Mucosa of rectum (tissue), 2 donors: ENCODE results near the gene ZNF213.
A peak's percentile ranks its signal among the peaks of the same experiment; 100 is the strongest.

Experiments
- H3K27ac ChIP-seq, 2 donors: one replicate each; pipeline ENCODE4 v1.7.0; 2013; ENCODE audit warnings: inconsistent platforms in 2 of 2, low read depth in 2 of 2, low read length in 2 of 2
- H3K27me3 ChIP-seq, 2 donors: one replicate each; pipeline ENCODE4 v1.7.0; 2013; ENCODE audit warnings: low read length in 2 of 2; ENCODE audit not compliant: control insufficient read depth in 2 of 2, insufficient read depth in 2 of 2
- H3K36me3 ChIP-seq, 2 donors: one replicate each; pipeline ENCODE4 v1.7.0; 2013; ENCODE audit warnings: low read length in 2 of 2; ENCODE audit not compliant: control insufficient read depth in 2 of 2, insufficient read depth in 2 of 2
- H3K4me1 ChIP-seq, 2 donors: one replicate each; pipeline ENCODE4 v1.7.0; 2013; ENCODE audit warnings: low read length in 2 of 2, mild to moderate bottlenecking in 1 of 2; ENCODE audit not compliant: control insufficient read depth in 2 of 2, insufficient read depth in 2 of 2
- H3K4me3 ChIP-seq, 2 donors: one replicate each; pipeline ENCODE4 v1.7.0; 2013; ENCODE audit warnings: low read length in 2 of 2
- H3K9ac ChIP-seq, 2 donors: one replicate each; pipeline ENCODE4 v1.7.0; 2013; ENCODE audit warnings: low read length in 2 of 2, low read depth in 1 of 2, mild to moderate bottlenecking in 1 of 2
- H3K9me3 ChIP-seq, 2 donors: one replicate each; pipeline ENCODE4 v1.7.0; 2013; ENCODE audit warnings: low read length in 2 of 2; ENCODE audit not compliant: control insufficient read depth in 2 of 2
- donor health status: healthy.
- donor health status: Normal muscosa, but diverticular disease.

ZNF213 gene

GRCh38 chr16:3119286-3119685 lies 15.5 kb upstream of the ZNF213 start:
- Histone ChIP-seq H3K27me3 (no peaks in the 10 kb centered on the region), H3K4me3 (no peak overlapping the region), H3K27ac (no peak overlapping the region), H3K36me3 (peaks cover 13 to 15% of the 10 kb centered on the region in 2 donors), H3K9ac (no peak overlapping the region), H3K9me3 (no peaks in the 10 kb centered on the region), H3K4me1 (peaks cover 5 to 6% of the 10 kb centered on the region in 2 donors)

GRCh38 chr16:3119701-3120408 lies 15.0 kb upstream of the ZNF213 start:
- Histone ChIP-seq H3K27ac (no peak overlapping the region), H3K9ac (no peak overlapping the region), H3K4me3 (no peak overlapping the region), H3K9me3 (no peaks in the 10 kb centered on the region), H3K27me3 (no peaks in the 10 kb centered on the region), H3K4me1 (peaks cover 6 to 9% of the 10 kb centered on the region in 2 donors), H3K36me3 (peaks cover 13 to 15% of the 10 kb centered on the region in 2 donors)

GRCh38 chr16:3120435-3120834 lies 14.4 kb upstream of the ZNF213 start:
- Histone ChIP-seq H3K9me3 (no peaks in the 10 kb centered on the region), H3K4me3 (no peak overlapping the region), H3K9ac (no peak overlapping the region), H3K4me1 (peaks cover 10 to 12% of the 10 kb centered on the region in 2 donors), H3K27ac (no peak overlapping the region), H3K36me3 (peaks cover 8 to 11% of the 10 kb centered on the region in 2 donors), H3K27me3 (no peaks in the 10 kb centered on the region)

GRCh38 chr16:3121851-3122467 lies 12.9 kb upstream of the ZNF213 start:
- Histone ChIP-seq H3K27ac (no peak overlapping the region), H3K36me3 (peaks cover 5 to 6% of the 10 kb centered on the region in 2 donors), H3K4me3 (no peak overlapping the region), H3K4me1 (peaks cover 10 to 12% of the 10 kb centered on the region in 2 donors), H3K9me3 (no peaks in the 10 kb centered on the region), H3K27me3 (no peaks in the 10 kb centered on the region), H3K9ac (no peak overlapping the region)

- Histone ChIP-seq H3K36me3 (peaks cover 5 to 6% of the 10 kb centered on the region in 2 donors), H3K9ac (no peak overlapping the region), H3K27ac (no peak overlapping the region), H3K4me1 (peaks cover 10 to 12% of the 10 kb centered on the region in 2 donors), H3K9me3 (no peaks in the 10 kb centered on the region), H3K27me3 (no peaks in the 10 kb centered on the region), H3K4me3 (no peak overlapping the region)
Observed at GRCh38 chr16:3122926-3123570, 11.8 kb upstream of the ZNF213 start.

GRCh38 chr16:3123986-3124886 lies 10.6 kb upstream of the ZNF213 start:
- H3K4me3 ChIP-seq, result peak overlapping the region; percentile 93 to 94
- no peaks in the 10 kb centered on the region for H3K27me3 ChIP-seq
- peak overlapping the region; percentile 87 to 88 for H3K9ac ChIP-seq
- no peaks in the 10 kb centered on the region for H3K9me3 ChIP-seq
- H3K4me1 ChIP-seq, result peaks cover 18 to 19% of the 10 kb centered on the region in 2 donors
- peak overlapping the region; percentile 84 to 89 for H3K27ac ChIP-seq
- peaks cover 5 to 6% of the 10 kb centered on the region in 2 donors for H3K36me3 ChIP-seq

- no peaks in the 10 kb centered on the region for H3K27me3 ChIP-seq
- peaks cover 24 to 26% of the 10 kb centered on the region in 2 donors for H3K4me1 ChIP-seq
- no peak overlapping the region for H3K27ac ChIP-seq
- H3K9me3 ChIP-seq, result no peaks in the 10 kb centered on the region
- H3K9ac ChIP-seq, result no peak overlapping the region
- no peak overlapping the region for H3K4me3 ChIP-seq
- H3K36me3 ChIP-seq, result peaks cover 0 to 6% of the 10 kb centered on the region in 2 donors
Observed at GRCh38 chr16:3127745-3128144, 7.1 kb upstream of the ZNF213 start.

GRCh38 chr16:3129137-3130131 lies 5.4 kb upstream of the ZNF213 start:
- Histone ChIP-seq H3K4me3 (peak overlapping the region; percentile 63 to 85), H3K9ac (peak overlapping the region; percentile 74 to 76), H3K27me3 (no peaks in the 10 kb centered on the region), H3K27ac (peak overlapping the region; percentile 60 to 74), H3K36me3 (peaks cover 0 to 6% of the 10 kb centered on the region in 2 donors), H3K9me3 (no peaks in the 10 kb centered on the region), H3K4me1 (peaks cover 18 to 27% of the 10 kb centered on the region in 2 donors)
